ENCODE measurements around the gene KMT5B. TPM values are rescaled to one million over a fixed set of nuclear protein-coding genes. Genes with fewer than 3 reads are reported as not detected.

The KMT5B gene
- total and polyA plus RNA-seq, 9 donors, result 25.5 to 59.1 (median 50.4) TPM

DNA sequence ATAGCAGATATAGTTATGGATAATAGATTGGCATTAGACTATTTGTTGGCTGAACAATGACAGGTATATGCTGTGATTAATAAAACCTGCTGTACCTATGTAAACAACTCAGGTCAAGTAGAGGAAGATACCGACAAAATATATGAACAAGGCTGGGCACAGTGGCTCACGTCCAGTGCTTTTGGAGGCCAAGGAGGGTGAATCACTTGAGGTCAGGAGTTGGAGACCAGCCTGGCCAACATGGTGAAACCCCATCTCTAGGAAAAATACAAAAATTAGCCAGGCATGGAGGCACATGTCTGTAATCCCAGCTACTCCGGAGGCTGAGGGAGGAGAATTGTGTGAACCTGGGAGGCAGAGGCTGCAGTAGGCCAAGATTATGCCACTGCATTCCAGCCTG lies 77.9 kb downstream of the KMT5B start:
- WGBS, 3 donors, result 62 to 90% (median 81%) methylated on average over 3 of the region's 3 CpGs
- Histone ChIP-seq H3K36me3 (no peaks in the 10 kb centered on the region), H3K27ac (no peak overlapping the region), H3K4me1 (ENCODE audit: insufficient read depth) (no peaks in the 10 kb centered on the region), H3K4me3 (no peak overlapping the region), H3K27me3 (no peaks in the 10 kb centered on the region), H3K9me3 (no peaks in the 10 kb centered on the region)
- DNase-seq, result peak in 1 of 5 donors; percentile 7
- TF ChIP-seq POLR2A (IDR thresholded peaks at IDR 0.05), result no peak
- no peak for TF ChIP-seq EP300 (IDR thresholded peaks at IDR 0.05)
- TF ChIP-seq, protein P1, sequence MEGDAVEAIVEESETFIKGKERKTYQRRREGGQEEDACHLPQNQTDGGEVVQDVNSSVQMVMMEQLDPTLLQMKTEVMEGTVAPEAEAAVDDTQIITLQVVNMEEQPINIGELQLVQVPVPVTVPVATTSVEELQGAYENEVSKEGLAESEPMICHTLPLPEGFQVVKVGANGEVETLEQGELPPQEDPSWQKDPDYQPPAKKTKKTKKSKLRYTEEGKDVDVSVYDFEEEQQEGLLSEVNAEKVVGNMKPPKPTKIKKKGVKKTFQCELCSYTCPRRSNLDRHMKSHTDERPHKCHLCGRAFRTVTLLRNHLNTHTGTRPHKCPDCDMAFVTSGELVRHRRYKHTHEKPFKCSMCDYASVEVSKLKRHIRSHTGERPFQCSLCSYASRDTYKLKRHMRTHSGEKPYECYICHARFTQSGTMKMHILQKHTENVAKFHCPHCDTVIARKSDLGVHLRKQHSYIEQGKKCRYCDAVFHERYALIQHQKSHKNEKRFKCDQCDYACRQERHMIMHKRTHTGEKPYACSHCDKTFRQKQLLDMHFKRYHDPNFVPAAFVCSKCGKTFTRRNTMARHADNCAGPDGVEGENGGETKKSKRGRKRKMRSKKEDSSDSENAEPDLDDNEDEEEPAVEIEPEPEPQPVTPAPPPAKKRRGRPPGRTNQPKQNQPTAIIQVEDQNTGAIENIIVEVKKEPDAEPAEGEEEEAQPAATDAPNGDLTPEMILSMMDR (IDR thresholded peaks at IDR 0.05), result no peak
- intact Hi-C loops (cut with DNase I), result no loop called here

DNA sequence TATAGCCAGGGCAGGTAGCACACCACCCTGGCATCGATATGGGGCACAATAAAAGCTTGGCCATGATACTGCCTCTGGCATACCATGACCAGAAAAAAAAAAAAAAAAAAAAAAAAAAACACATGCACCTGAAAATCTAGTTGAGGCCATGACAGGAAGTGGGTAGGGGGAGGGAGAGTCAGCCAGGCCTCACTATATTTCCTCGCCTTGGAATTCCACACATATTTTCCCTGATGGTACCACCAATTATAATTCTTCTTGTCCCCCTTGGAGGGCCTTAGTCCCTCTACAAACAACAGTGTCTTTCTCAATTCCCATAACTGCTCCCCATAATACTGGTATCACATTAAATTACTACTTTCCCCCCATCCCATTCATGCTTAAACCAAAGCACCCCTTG lies 79.3 kb downstream of the KMT5B start:
- no peak overlapping the region for H3K27ac ChIP-seq
- TF ChIP-seq, protein P1 (IDR thresholded peaks at IDR 0.05), result no peak
- TF ChIP-seq POLR2A (IDR thresholded peaks at IDR 0.05), result no peak
- no peak for TF ChIP-seq EP300 (IDR thresholded peaks at IDR 0.05)
- no peak overlapping the region for H3K4me3 ChIP-seq
- no peaks in the 10 kb centered on the region for H3K9me3 ChIP-seq
- no peaks in the 10 kb centered on the region for H3K36me3 ChIP-seq
- intact Hi-C loops (cut with DNase I), result no loop called here
- no peaks in the 10 kb centered on the region for H3K4me1 ChIP-seq (ENCODE audit: insufficient read depth)
- no peak for DNase-seq
- H3K27me3 ChIP-seq, result no peaks in the 10 kb centered on the region
- WGBS, 3 donors, result 89 to 92% (median 91%) methylated on average over 2 of the region's 2 CpGs

DNA sequence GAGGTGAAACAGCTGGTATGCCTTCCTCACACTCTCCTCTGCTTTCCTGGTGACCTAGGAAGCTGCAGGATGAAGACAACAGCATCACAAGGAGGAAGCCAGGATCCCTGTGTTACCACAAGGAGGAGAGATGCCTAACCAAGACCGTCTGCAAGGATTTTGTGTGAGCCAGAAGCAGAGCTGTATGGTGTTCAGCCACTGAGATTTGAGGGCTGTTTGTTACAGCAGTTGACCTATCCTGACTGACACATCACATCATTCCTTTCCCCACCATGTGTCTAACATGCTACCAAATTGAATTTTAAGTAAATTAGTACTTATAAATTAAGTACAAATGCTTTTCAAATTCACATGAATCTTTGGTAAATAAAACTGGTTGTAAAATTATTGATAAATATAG lies 83.0 kb downstream of the KMT5B start:
- no peaks in the 10 kb centered on the region for H3K27me3 ChIP-seq
- no peaks in the 10 kb centered on the region for H3K9me3 ChIP-seq
- no peak overlapping the region for H3K4me3 ChIP-seq
- no peaks in the 10 kb centered on the region for H3K36me3 ChIP-seq
- intact Hi-C loops (cut with DNase I), result no loop called here
- DNase-seq, result no peak
- no peak overlapping the region for H3K27ac ChIP-seq
- TF ChIP-seq EP300 (IDR thresholded peaks at IDR 0.05), result no peak
- no peak for TF ChIP-seq POLR2A (IDR thresholded peaks at IDR 0.05)
- TF ChIP-seq, protein P1 (IDR thresholded peaks at IDR 0.05), result no peak
- WGBS, 3 donors, result 87 to 91% (median 89%) methylated on average over 1 of the region's 1 CpG
- H3K4me1 ChIP-seq (ENCODE audit: insufficient read depth), result peaks cover 3% of the 10 kb centered on the region

DNA sequence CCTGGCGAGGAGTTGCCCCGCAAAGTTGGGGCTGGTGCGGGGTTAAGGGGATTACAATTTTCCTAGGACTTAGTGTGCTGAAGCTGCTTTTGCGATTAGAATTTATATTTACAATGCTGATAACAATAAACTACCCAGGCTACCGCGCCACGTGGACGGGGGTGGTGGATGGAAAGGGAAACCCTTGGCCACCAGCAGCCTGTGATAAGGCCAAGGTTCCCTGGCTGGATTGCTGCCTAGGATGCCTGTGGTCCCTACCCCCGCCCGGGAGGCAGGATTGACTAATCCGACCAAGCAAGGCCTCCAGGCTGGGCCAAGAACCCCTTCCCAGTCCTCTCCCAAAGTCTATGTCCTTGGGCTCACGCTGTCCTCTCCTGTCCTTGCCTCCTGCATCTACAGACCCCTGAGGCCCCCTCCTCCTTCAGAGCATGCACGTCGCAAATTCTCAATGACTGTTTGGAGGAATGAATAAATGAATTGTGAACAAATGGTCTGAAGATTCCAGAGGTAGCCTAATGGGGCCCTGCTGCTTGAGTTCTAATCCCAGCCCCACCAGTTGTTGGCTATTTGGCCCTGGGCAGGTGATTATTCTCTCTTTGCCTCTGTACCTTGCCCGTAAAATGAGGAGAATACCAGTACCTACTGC lies 84.3 kb downstream of the KMT5B start:
- H3K36me3 ChIP-seq, result no peaks in the 10 kb centered on the region
- no peak for TF ChIP-seq EP300 (IDR thresholded peaks at IDR 0.05)
- TF ChIP-seq POLR2A (IDR thresholded peaks at IDR 0.05), result no peak
- TF ChIP-seq, protein P1 (IDR thresholded peaks at IDR 0.05), result no peak
- WGBS, 3 donors, result 9 to 14% (median 10%) methylated on average over 15 of the region's 15 CpGs
- peak overlapping the region; percentile 79 to 89 for H3K27ac ChIP-seq
- peaks cover 3% of the 10 kb centered on the region for H3K4me1 ChIP-seq (ENCODE audit: insufficient read depth)
- H3K27me3 ChIP-seq, result no peaks in the 10 kb centered on the region
- H3K9me3 ChIP-seq, result no peaks in the 10 kb centered on the region
- peak overlapping the region; percentile 51 for H3K4me3 ChIP-seq
- peak; percentile 87 to 93 (median 92) for DNase-seq
- intact Hi-C loops (cut with DNase I), result no loop called here

Data from ovary (tissue), 9 donors.